ENCODE data around the gene SS18.
"Not testable (repeated sequence)": the region's sequence is repeated elsewhere in the genome, so short reads cannot be mapped to it uniquely, and the experiment has no call there.

SS18 gene, protein sequence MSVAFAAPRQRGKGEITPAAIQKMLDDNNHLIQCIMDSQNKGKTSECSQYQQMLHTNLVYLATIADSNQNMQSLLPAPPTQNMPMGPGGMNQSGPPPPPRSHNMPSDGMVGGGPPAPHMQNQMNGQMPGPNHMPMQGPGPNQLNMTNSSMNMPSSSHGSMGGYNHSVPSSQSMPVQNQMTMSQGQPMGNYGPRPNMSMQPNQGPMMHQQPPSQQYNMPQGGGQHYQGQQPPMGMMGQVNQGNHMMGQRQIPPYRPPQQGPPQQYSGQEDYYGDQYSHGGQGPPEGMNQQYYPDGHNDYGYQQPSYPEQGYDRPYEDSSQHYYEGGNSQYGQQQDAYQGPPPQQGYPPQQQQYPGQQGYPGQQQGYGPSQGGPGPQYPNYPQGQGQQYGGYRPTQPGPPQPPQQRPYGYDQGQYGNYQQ

DNA sequence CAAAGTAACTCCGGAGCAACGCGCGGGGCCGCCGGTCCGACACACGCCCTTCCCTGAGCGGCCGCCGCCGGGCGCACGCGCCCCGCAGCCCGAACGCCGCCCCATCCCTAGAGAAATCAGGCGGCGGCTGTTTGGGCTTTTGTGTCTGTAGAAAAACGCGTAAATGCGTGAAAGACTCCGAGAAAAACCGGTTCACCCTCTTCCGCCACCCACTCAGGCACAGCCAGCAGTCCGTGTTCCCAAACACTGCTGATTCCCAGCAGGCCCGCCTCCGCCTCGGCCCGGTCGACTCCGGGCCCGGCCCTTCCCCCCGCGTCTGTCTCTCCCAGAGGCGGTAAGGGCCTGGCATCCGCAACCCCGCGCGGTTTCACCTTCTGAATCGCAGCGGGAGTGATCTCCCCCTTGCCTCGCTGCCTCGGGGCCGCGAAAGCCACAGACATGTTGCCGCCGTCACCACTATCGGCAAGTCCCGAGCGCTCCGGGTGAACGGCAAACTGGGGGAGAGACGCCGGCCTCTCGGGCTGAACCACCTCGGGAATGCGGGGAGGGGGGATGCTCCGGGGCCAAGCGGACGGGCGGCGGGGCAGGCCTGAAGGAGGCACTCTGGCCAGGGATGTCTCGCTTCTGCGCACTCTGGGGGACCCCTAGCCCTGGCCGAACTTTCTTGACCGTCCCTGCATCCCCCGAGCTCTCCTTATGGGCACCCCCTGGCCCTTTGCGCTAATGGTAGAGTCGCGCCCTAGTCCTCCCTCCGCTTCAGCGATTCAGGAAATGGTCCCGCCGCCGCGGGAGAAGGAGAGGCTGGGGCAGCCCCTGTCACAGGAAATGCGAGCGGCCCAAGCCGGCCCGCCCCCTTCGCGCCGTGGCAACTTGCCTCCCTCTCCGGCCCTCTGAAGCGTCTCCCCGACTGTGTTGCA, at the start of gene SS18:
SS18 (minus strand) TSS at position 484 of the 917 bp plus-strand sequence; CDS start at position 440, 44 bp downstream.
- Histone ChIP-seq H3K4me3 (ENCODE audit: low read length) (peak within 1 kb of the TSS; percentile 97), H3K36me3 (ENCODE audit: control insufficient read depth, low read depth, low read length) (peaks cover 18% of the 10 kb centered on the region), H3K9me3 (ENCODE audit: control insufficient read depth, low read depth, low read length) (no peaks in the 10 kb centered on the region), H3K27ac (ENCODE audit: low read length) (peak within 1 kb of the TSS; percentile 93), H3K27me3 (ENCODE audit: control insufficient read depth, insufficient read depth, low read length) (no peaks in the 10 kb centered on the region), H3K9ac (ENCODE audit: low read length) (peak within 1 kb of the TSS; percentile 90), H3K4me1 (ENCODE audit: control insufficient read depth, low read depth, low read length) (peaks cover 10% of the 10 kb centered on the region)

DNA sequence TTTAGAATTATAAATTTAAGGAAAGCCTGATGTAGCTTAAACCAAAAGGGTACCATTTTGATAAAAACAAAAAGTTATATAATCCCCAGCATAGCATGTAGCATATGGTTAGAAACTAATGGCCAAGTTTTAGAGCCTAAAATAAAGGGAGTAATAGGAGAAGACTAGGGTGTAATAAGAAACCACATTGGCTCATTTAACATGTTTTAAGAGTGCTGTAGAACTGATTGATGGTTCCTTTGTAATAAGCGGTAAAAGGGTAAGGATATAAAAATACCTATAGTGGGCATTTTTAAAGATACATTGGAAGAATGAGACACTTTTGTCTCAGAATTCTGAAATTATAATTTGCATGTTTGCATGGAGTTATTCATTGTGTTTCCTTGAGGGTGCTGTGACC, 45.1 kb upstream of the SS18 start:
- Histone ChIP-seq H3K4me3 (ENCODE audit: low read length) (no peak overlapping the region), H3K36me3 (ENCODE audit: control insufficient read depth, low read depth, low read length) (no peaks in the 10 kb centered on the region), H3K27ac (ENCODE audit: low read length) (no peak overlapping the region), H3K9me3 (ENCODE audit: control insufficient read depth, low read depth, low read length) (no peaks in the 10 kb centered on the region), H3K9ac (ENCODE audit: low read length) (no peak overlapping the region), H3K4me1 (ENCODE audit: control insufficient read depth, low read depth, low read length) (no peaks in the 10 kb centered on the region), H3K27me3 (ENCODE audit: control insufficient read depth, insufficient read depth, low read length) (no peaks in the 10 kb centered on the region)

DNA sequence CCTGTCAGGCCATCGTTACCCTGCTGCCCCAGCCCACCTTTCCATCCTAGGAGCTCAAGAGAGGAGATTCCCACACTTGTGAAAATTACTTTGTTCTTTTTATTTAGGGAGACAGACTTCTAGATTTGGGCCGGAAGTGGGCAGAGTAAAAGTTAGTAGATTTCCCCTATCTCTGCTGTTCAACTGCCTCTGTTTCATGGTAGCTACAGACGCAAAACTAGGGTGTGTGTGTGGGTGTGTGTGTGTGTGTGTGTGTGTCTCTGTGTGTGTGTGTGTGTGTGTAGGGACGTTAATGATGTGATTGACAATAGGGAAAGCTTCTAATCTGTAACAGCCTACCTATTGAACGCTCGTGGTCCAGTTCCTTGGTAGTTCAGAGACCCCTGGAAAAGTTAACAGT, 43.7 kb upstream of the SS18 start:
- H3K9me3 ChIP-seq (ENCODE audit: control insufficient read depth, low read depth, low read length): no peaks in the 10 kb centered on the region

DNA sequence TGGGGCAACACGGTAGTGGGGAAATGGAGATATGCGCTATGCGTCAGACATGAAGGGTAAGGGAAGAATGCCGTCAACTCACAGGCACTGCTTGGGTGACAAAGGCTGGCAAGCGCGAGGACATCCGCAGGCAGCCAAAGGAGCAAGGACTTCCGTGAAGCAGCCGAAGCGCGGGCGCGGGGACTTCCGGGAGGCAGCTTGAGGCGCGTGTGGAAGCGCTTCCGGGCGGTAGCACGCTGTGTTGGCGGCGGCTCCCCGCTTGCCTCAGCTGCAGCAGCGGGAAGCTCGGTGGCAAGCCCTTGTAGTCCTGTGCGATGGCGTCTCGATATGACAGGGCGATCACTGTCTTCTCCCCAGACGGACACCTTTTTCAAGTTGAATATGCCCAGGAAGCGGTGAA, 43.2 kb upstream of the SS18 start, which contains the start of gene PSMA8:
PSMA8 (plus strand) TSS at position 218 of the 400 bp plus-strand sequence; CDS start at position 315, 97 bp downstream.
- Histone ChIP-seq H3K36me3 (ENCODE audit: control insufficient read depth, low read depth, low read length) (no peaks in the 10 kb centered on the region), H3K27me3 (ENCODE audit: control insufficient read depth, insufficient read depth, low read length) (no peaks in the 10 kb centered on the region), H3K9ac (ENCODE audit: low read length) (no peak within 1 kb of the TSS), H3K27ac (ENCODE audit: low read length) (no peak within 1 kb of the TSS), H3K4me3 (ENCODE audit: low read length) (no peak within 1 kb of the TSS), H3K9me3 (ENCODE audit: control insufficient read depth, low read depth, low read length) (no peaks in the 10 kb centered on the region), H3K4me1 (ENCODE audit: control insufficient read depth, low read depth, low read length) (no peaks in the 10 kb centered on the region)

More for the DNA sequence above, 43.7 kb upstream of the SS18 start:
- H3K27me3 ChIP-seq (ENCODE audit: control insufficient read depth, insufficient read depth, low read length): no peaks in the 10 kb centered on the region
- H3K4me3 ChIP-seq (ENCODE audit: low read length): no peak overlapping the region
- no peak overlapping the region for H3K27ac ChIP-seq (ENCODE audit: low read length)
- no peaks in the 10 kb centered on the region for H3K4me1 ChIP-seq (ENCODE audit: control insufficient read depth, low read depth, low read length)
- no peak overlapping the region for H3K9ac ChIP-seq (ENCODE audit: low read length)
- H3K36me3 ChIP-seq (ENCODE audit: control insufficient read depth, low read depth, low read length): no peaks in the 10 kb centered on the region

DNA sequence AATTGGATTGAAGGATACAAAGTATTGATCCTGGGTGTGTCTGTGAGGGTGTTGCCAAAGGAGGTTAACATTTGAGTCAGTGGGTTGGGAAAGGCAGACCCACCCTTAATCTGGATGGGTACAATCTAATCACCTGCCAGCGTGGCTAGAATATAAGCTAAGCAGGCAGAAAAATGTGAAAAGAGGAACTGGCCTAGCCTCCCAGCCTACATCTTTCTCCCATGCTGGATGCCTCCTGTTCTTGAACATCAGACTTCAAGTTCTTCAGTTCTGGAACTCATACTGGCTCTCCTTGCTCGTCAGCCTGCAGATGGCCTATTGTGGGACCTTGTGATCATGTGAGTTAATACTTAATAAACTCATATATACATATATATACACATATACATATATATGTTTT, 37.8 kb upstream of the SS18 start:
- H3K36me3 ChIP-seq (ENCODE audit: control insufficient read depth, low read depth, low read length); H3K9me3 ChIP-seq (ENCODE audit: control insufficient read depth, low read depth, low read length); H3K4me3 ChIP-seq (ENCODE audit: low read length); H3K9ac ChIP-seq (ENCODE audit: low read length); H3K27ac ChIP-seq (ENCODE audit: low read length); H3K4me1 ChIP-seq (ENCODE audit: control insufficient read depth, low read depth, low read length); H3K27me3 ChIP-seq (ENCODE audit: control insufficient read depth, insufficient read depth, low read length): not testable (repeated sequence)

DNA sequence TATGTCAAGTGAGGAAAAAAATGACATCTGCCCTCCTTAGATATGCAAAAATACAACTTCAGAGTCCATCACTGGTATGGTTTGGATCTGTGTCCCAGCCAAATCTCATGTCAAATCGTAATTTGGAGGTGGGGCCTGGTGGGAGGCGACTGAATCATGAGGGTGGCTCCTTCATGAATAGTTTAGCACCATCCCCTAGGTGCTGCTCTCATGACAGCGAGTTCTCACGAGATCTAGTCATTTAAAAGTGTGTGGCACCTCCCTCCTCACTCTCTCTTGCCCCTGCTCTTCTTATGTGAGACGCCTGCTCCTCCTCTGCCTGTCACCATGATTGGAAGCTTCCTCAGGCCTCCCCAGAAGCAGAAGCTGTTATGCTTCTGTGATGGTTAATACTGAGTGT, 37.4 kb upstream of the SS18 start:
- Histone ChIP-seq H3K27me3 (ENCODE audit: control insufficient read depth, insufficient read depth, low read length) (no peaks in the 10 kb centered on the region), H3K4me1 (ENCODE audit: control insufficient read depth, low read depth, low read length) (no peaks in the 10 kb centered on the region)

DNA sequence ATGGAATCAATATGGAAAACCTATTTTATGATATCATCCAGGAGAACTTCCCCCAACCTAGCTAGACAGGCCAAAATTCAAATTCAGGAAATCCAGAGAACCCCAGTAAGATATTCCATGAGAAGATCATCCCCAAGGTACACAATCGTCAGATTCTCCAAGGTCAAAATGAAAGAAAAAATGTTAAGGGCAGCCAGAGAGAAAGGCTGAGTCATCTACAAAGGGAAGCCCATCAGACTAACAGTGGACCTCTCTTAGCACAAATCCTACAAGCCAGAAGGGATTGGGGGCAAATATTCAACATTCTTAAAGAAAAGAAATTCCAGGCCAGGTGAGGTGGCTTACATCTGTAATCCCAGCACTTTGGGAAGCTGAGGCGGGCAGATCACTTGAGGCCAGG, 31.6 kb upstream of the SS18 start:
- not testable (repeated sequence) for H3K9me3 ChIP-seq (ENCODE audit: control insufficient read depth, low read depth, low read length); H3K27ac ChIP-seq (ENCODE audit: low read length); H3K4me3 ChIP-seq (ENCODE audit: low read length); H3K36me3 ChIP-seq (ENCODE audit: control insufficient read depth, low read depth, low read length); H3K9ac ChIP-seq (ENCODE audit: low read length); H3K27me3 ChIP-seq (ENCODE audit: control insufficient read depth, insufficient read depth, low read length); H3K4me1 ChIP-seq (ENCODE audit: control insufficient read depth, low read depth, low read length)

More for the DNA sequence above, 37.4 kb upstream of the SS18 start:
- no peaks in the 10 kb centered on the region for H3K36me3 ChIP-seq (ENCODE audit: control insufficient read depth, low read depth, low read length)
- no peak overlapping the region for H3K4me3 ChIP-seq (ENCODE audit: low read length)
- H3K9me3 ChIP-seq (ENCODE audit: control insufficient read depth, low read depth, low read length): no peaks in the 10 kb centered on the region
- no peak overlapping the region for H3K9ac ChIP-seq (ENCODE audit: low read length)
- H3K27ac ChIP-seq (ENCODE audit: low read length): no peak overlapping the region

DNA sequence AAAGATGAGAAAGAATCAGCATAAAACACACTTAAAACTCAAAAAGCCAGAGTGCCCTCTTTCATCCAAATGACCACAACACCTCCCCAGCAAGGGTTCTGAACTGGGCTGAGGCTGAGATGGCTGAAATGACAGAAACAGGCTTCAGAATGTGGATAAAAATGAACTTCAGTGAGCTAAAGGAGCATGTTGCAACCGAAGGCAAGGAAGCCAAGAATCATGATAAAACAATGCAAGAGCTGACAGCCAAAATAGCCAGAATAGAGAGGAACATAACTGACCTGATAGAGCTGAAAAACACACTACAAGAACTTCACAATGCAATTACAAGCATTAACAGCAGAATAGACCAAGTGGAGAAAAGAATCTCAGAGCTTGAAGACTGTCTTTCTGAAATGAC, 31.1 kb upstream of the SS18 start:
- Histone ChIP-seq H3K36me3 (ENCODE audit: control insufficient read depth, low read depth, low read length) (no peaks in the 10 kb centered on the region), H3K4me1 (ENCODE audit: control insufficient read depth, low read depth, low read length) (no peaks in the 10 kb centered on the region), H3K9ac (ENCODE audit: low read length) (no peak overlapping the region), H3K27ac (ENCODE audit: low read length) (no peak overlapping the region), H3K9me3 (ENCODE audit: control insufficient read depth, low read depth, low read length) (no peaks in the 10 kb centered on the region), H3K4me3 (ENCODE audit: low read length) (no peak overlapping the region), H3K27me3 (ENCODE audit: control insufficient read depth, insufficient read depth, low read length) (no peaks in the 10 kb centered on the region)

DNA sequence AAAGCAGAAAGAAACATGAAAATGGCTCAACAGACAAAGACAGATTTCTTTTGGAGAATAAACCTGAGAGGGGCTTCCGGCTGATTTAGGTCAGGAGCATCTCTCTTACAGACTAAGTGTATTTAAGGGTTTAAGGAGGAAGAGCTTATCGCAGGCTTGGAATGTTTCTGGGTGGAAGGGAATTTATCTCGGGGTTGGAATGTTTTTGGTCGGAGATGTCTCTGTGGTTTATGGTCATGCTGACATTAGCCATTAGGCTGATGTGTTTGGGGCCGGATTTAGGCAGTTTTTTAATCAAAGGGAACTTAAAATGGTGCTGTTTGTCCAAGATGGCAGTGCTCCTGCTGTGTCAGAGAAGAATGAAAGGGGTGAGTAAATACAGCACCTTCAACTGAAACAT, 28.8 kb upstream of the SS18 start:
- no peaks in the 10 kb centered on the region for H3K9me3 ChIP-seq (ENCODE audit: control insufficient read depth, low read depth, low read length)
- H3K36me3 ChIP-seq (ENCODE audit: control insufficient read depth, low read depth, low read length): no peaks in the 10 kb centered on the region
- H3K27ac ChIP-seq (ENCODE audit: low read length): no peak overlapping the region
- H3K4me1 ChIP-seq (ENCODE audit: control insufficient read depth, low read depth, low read length): no peaks in the 10 kb centered on the region
- no peak overlapping the region for H3K9ac ChIP-seq (ENCODE audit: low read length)
- no peaks in the 10 kb centered on the region for H3K27me3 ChIP-seq (ENCODE audit: control insufficient read depth, insufficient read depth, low read length)
- no peak overlapping the region for H3K4me3 ChIP-seq (ENCODE audit: low read length)

DNA sequence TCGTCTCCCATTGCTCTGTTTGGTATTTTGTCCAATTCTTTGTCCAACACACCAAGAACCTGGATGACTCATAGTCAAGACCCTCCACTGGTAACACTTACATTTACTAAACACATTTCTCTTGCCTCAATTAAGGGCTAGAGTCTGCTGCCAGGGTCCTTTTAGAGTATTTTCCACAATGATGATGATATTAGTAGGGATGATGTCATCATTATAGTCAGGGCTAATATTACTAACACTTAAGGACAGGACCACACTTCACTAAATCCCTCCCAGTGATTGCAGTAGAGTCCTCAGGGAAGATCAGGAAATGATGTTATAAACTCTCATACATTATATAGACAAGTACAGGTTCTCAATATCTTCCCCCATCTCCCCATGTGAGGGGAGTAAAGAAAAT, 13.6 kb upstream of the SS18 start:
- no peaks in the 10 kb centered on the region for H3K9me3 ChIP-seq (ENCODE audit: control insufficient read depth, low read depth, low read length)
- H3K4me3 ChIP-seq (ENCODE audit: low read length): no peak overlapping the region
- H3K27ac ChIP-seq (ENCODE audit: low read length): no peak overlapping the region
- H3K27me3 ChIP-seq (ENCODE audit: control insufficient read depth, insufficient read depth, low read length): no peaks in the 10 kb centered on the region
- H3K9ac ChIP-seq (ENCODE audit: low read length): no peak overlapping the region
- H3K4me1 ChIP-seq (ENCODE audit: control insufficient read depth, low read depth, low read length): no peaks in the 10 kb centered on the region
- H3K36me3 ChIP-seq (ENCODE audit: control insufficient read depth, low read depth, low read length): no peaks in the 10 kb centered on the region

DNA sequence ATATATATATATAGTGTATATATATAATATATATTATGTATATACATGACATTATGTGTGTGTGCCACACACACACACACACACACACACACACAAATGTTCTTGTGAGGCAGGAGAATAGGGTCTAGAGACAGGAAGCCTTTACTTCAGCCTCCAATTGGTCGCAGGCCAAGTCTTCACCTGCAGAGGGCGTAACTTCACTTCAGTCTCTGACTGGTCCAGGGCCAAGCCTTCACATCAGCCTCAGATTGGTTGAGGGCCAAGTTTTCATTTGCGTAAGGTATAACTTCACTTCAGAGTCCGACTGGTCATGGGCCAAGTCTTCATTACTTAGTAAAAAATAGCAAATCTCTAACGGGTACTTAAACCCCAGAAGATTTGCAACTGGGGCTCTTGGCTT, 13.2 kb upstream of the SS18 start:
- H3K9me3 ChIP-seq (ENCODE audit: control insufficient read depth, low read depth, low read length): no peaks in the 10 kb centered on the region
- H3K36me3 ChIP-seq (ENCODE audit: control insufficient read depth, low read depth, low read length): no peaks in the 10 kb centered on the region
- no peaks in the 10 kb centered on the region for H3K27me3 ChIP-seq (ENCODE audit: control insufficient read depth, insufficient read depth, low read length)
- H3K4me1 ChIP-seq (ENCODE audit: control insufficient read depth, low read depth, low read length): no peaks in the 10 kb centered on the region
- H3K27ac ChIP-seq (ENCODE audit: low read length): no peak overlapping the region
- no peak overlapping the region for H3K9ac ChIP-seq (ENCODE audit: low read length)
- no peak overlapping the region for H3K4me3 ChIP-seq (ENCODE audit: low read length)
